Measurements from ENCODE around the gene ZNF69.

GRCh38 chr19:11894851-11895250 lies 7.3 kb downstream of the ZNF69 start:
- TF ChIP-seq CTCF (IDR thresholded peaks at IDR 0.05) (no peak), POLR2A (IDR thresholded peaks at IDR 0.05) (no peak)
